ENCODE results near the gene TACR2. TPM values are rescaled to one million over a fixed set of nuclear protein-coding genes. Genes with fewer than 3 reads are reported as not detected.

The TACR2 gene
- total RNA-seq, 1 donor from 2014 or later = not detected

GRCh38 chr10:69419096-69419743 is 2.5 kb upstream of the TACR2 start:
- no peak overlapping the region for H3K27ac Mint-ChIP-seq (ENCODE audit: unreplicated experiment)
- H3K4me1 Mint-ChIP-seq (ENCODE audit: unreplicated experiment) = peaks cover 6% of the 10 kb centered on the region
- peaks cover 7% of the 10 kb centered on the region for H3K27me3 Mint-ChIP-seq (ENCODE audit: unreplicated experiment)
- no peak overlapping the region for H3K4me3 Mint-ChIP-seq (ENCODE audit: unreplicated experiment)
- TF ChIP-seq CTCF (IDR thresholded peaks at IDR 0.05) = no peak
- no peaks in the 10 kb centered on the region for H3K36me3 Mint-ChIP-seq (ENCODE audit: unreplicated experiment)
- H3K9me3 Mint-ChIP-seq (ENCODE audit: unreplicated experiment) = no peaks in the 10 kb centered on the region
- no peak for DNase-seq (ENCODE audit: extremely low spot score, unreplicated experiment)

- Mint-ChIP-seq H3K36me3 (ENCODE audit: unreplicated experiment) (no peaks in the 10 kb centered on the region), H3K4me3 (ENCODE audit: unreplicated experiment) (no peak overlapping the region), H3K27ac (ENCODE audit: unreplicated experiment) (no peak overlapping the region), H3K27me3 (ENCODE audit: unreplicated experiment) (peaks cover 3% of the 10 kb centered on the region), H3K9me3 (ENCODE audit: unreplicated experiment) (no peaks in the 10 kb centered on the region), H3K4me1 (ENCODE audit: unreplicated experiment) (peaks cover 7% of the 10 kb centered on the region)
- no peak for TF ChIP-seq CTCF (IDR thresholded peaks at IDR 0.05)
- DNase-seq (ENCODE audit: extremely low spot score, unreplicated experiment) = no peak
Observed at GRCh38 chr10:69418052-69418752, 1.5 kb upstream of the TACR2 start.

- H3K9me3 Mint-ChIP-seq (ENCODE audit: unreplicated experiment) = no peaks in the 10 kb centered on the region
- H3K36me3 Mint-ChIP-seq (ENCODE audit: unreplicated experiment) = no peaks in the 10 kb centered on the region
- H3K27ac Mint-ChIP-seq (ENCODE audit: unreplicated experiment) = no peak overlapping the region
- no peak for TF ChIP-seq CTCF (IDR thresholded peaks at IDR 0.05)
- H3K4me3 Mint-ChIP-seq (ENCODE audit: unreplicated experiment) = no peak overlapping the region
- H3K27me3 Mint-ChIP-seq (ENCODE audit: unreplicated experiment) = no peaks in the 10 kb centered on the region
- H3K4me1 Mint-ChIP-seq (ENCODE audit: unreplicated experiment) = peaks cover 9% of the 10 kb centered on the region
- no peak for DNase-seq (ENCODE audit: extremely low spot score, unreplicated experiment)
Observed at GRCh38 chr10:69417542-69417941, 824 bp upstream of the TACR2 start.

- TF ChIP-seq CTCF (IDR thresholded peaks at IDR 0.05) = no peak
Observed at GRCh38 chr10:69415951-69416350, 767 bp downstream of the TACR2 start.

GRCh38 chr10:69415049-69415448 is 1.7 kb downstream of the TACR2 start:
- H3K27ac Mint-ChIP-seq (ENCODE audit: unreplicated experiment) = no peak overlapping the region

More at GRCh38 chr10:69415951-69416350, 767 bp downstream of the TACR2 start:
- H3K9me3 Mint-ChIP-seq (ENCODE audit: unreplicated experiment) = no peaks in the 10 kb centered on the region
- H3K36me3 Mint-ChIP-seq (ENCODE audit: unreplicated experiment) = no peaks in the 10 kb centered on the region
- no peaks in the 10 kb centered on the region for H3K27me3 Mint-ChIP-seq (ENCODE audit: unreplicated experiment)
- no peak for DNase-seq (ENCODE audit: extremely low spot score, unreplicated experiment)
- no peak overlapping the region for H3K4me3 Mint-ChIP-seq (ENCODE audit: unreplicated experiment)
- H3K27ac Mint-ChIP-seq (ENCODE audit: unreplicated experiment) = no peak overlapping the region
- peaks cover 9% of the 10 kb centered on the region for H3K4me1 Mint-ChIP-seq (ENCODE audit: unreplicated experiment)

More at GRCh38 chr10:69415049-69415448, 1.7 kb downstream of the TACR2 start:
- H3K9me3 Mint-ChIP-seq (ENCODE audit: unreplicated experiment) = no peaks in the 10 kb centered on the region
- H3K4me3 Mint-ChIP-seq (ENCODE audit: unreplicated experiment) = no peak overlapping the region
- no peaks in the 10 kb centered on the region for H3K36me3 Mint-ChIP-seq (ENCODE audit: unreplicated experiment)
- H3K4me1 Mint-ChIP-seq (ENCODE audit: unreplicated experiment) = peaks cover 9% of the 10 kb centered on the region
- DNase-seq (ENCODE audit: extremely low spot score, unreplicated experiment) = no peak
- no peaks in the 10 kb centered on the region for H3K27me3 Mint-ChIP-seq (ENCODE audit: unreplicated experiment)
- TF ChIP-seq CTCF (IDR thresholded peaks at IDR 0.05) = no peak
